Measurements from ENCODE around the gene ZNF493. TPM values are rescaled to one million over a fixed set of nuclear protein-coding genes. Genes with fewer than 3 reads are reported as not detected.

Gene ZNF493
- total RNA-seq, 1 donor from 2014 or later: 13.0 TPM

DNA sequence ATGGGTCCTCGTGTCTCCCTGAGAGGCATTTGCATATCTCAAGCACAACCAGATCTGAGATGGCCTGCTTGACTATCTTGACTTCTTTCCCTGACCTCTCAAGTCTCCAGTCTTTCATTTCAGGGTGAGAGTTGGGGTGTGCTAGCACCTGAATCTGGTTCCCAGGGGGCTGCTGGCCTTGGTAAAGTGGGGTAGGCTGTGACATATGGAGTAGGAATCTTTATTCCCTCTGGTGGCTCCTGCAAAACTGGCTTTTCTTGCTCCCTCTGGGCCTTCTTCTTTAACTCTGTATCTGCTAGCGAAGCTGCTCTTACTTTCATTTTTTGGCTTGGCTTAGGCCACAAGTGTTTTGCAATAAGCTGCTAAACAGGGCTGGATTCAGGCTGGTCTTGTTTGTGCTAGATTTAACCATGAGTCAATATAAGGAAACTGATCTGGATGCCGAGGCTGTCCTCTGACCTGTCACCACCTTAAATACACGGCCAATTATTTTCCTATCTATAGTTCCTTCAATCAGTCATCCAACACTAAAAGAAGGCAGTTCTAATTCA lies 42.3 kb downstream of the ZNF493 start:
- Histone ChIP-seq H3K4me1 (peaks cover 0 to 8% of the 10 kb centered on the region in 2 donors), H3K27me3 (no peaks in the 10 kb centered on the region), H3K4me3 (peak overlapping the region; percentile 34 to 47), H3K9me3 (peaks cover 0 to 2% of the 10 kb centered on the region in 2 donors), H3K36me3 (no peaks in the 10 kb centered on the region), H3K27ac (peak overlapping the region; percentile 37 to 58)
- intact Hi-C loops (cut with DNase I): loop anchor here (5.0 kb wide), 2 partner anchors 42 to 43 kb away; partner anchors contain the start of gene ZNF493
- no peak for DNase-seq (ENCODE audit: low spot score in 2 of 2)
- TF ChIP-seq, protein P1, sequence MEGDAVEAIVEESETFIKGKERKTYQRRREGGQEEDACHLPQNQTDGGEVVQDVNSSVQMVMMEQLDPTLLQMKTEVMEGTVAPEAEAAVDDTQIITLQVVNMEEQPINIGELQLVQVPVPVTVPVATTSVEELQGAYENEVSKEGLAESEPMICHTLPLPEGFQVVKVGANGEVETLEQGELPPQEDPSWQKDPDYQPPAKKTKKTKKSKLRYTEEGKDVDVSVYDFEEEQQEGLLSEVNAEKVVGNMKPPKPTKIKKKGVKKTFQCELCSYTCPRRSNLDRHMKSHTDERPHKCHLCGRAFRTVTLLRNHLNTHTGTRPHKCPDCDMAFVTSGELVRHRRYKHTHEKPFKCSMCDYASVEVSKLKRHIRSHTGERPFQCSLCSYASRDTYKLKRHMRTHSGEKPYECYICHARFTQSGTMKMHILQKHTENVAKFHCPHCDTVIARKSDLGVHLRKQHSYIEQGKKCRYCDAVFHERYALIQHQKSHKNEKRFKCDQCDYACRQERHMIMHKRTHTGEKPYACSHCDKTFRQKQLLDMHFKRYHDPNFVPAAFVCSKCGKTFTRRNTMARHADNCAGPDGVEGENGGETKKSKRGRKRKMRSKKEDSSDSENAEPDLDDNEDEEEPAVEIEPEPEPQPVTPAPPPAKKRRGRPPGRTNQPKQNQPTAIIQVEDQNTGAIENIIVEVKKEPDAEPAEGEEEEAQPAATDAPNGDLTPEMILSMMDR (IDR thresholded peaks at IDR 0.05): no peak

DNA sequence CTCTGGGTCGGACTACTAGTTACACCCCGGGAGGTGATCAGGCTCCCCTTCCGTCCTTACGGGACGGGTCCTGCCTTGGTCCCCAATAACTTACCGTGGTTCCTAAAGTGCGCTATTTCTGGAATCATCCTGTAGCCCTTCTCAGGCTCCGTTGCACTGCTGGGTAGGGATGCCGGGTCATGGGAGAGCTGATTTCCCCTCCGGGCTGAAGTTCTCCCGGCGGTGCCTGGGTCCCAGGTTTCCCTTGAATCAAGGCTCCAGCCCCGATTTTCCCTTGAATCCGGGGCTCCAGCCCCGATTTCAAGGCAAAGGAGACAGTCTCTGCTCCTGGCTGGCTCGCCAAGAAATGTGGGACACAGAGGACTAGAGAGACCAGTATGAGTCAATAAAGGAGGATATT lies 43.4 kb downstream of the ZNF493 start:
- intact Hi-C loops (cut with DNase I): no loop called here
- Histone ChIP-seq H3K9me3 (no peaks in the 10 kb centered on the region), H3K27me3 (no peaks in the 10 kb centered on the region), H3K27ac (peak overlapping the region; percentile 37 to 58), H3K4me3 (peak overlapping the region in 1 of 2 donors; percentile 47), H3K4me1 (peaks cover 0 to 6% of the 10 kb centered on the region in 2 donors), H3K36me3 (no peaks in the 10 kb centered on the region)
- DNase-seq (ENCODE audit: low spot score in 2 of 2): no peak
- TF ChIP-seq, protein P1 (IDR thresholded peaks at IDR 0.05): no peak

DNA sequence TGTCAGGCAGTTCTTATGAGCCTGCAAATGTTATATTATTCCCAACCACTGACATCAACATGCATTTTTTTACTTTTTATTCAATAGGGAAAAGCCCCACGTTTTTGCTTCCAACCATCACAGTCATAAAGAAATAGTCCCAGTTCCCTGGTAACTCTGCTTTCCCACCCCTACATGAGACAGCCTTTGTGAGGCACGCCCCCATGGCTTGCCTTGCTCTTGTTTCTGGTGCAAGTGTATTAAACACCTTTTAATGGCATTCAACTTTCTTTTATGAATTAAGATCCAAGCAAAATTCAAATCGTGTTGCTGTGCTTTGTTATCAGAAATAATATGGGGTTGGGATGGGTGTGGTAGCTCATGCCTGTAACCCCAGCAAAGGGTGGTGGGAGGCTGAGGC lies 54.3 kb downstream of the ZNF493 start:
- Histone ChIP-seq H3K4me3 (no peak overlapping the region), H3K27ac (no peak overlapping the region), H3K36me3 (no peaks in the 10 kb centered on the region), H3K4me1 (no peaks in the 10 kb centered on the region), H3K27me3 (no peaks in the 10 kb centered on the region), H3K9me3 (peaks cover 0 to 4% of the 10 kb centered on the region in 2 donors)
- intact Hi-C loops (cut with DNase I): no loop called here
- TF ChIP-seq, protein P1 (IDR thresholded peaks at IDR 0.05): no peak
- DNase-seq (ENCODE audit: low spot score in 2 of 2): no peak

DNA sequence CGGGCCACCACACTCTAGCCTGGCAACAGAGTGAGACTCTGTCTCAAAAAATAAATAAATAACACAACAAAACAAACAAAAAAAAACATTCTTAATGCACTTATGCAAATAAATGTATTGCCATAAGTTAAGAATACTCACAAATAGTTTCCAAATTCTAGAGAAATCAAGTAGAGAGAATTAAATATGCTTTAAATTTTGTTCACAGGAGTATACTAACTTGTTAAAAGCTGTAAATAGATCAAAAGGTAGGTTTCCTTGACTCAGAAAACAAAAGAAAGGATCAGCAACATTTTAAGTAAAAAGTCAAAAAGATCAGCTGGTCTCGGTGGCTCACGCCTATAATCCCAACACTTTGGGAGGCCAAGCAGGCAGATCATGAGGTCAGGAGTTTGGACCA lies 58.0 kb downstream of the ZNF493 start:
- H3K27me3 ChIP-seq: no peaks in the 10 kb centered on the region
- no peak overlapping the region for H3K4me3 ChIP-seq
- DNase-seq (ENCODE audit: low spot score in 2 of 2): no peak
- no peaks in the 10 kb centered on the region for H3K4me1 ChIP-seq
- H3K36me3 ChIP-seq: no peaks in the 10 kb centered on the region
- TF ChIP-seq, protein P1 (IDR thresholded peaks at IDR 0.05): no peak
- intact Hi-C loops (cut with DNase I): no loop called here
- H3K27ac ChIP-seq: no peak overlapping the region
- H3K9me3 ChIP-seq: peaks cover 4 to 10% of the 10 kb centered on the region in 2 donors

DNA sequence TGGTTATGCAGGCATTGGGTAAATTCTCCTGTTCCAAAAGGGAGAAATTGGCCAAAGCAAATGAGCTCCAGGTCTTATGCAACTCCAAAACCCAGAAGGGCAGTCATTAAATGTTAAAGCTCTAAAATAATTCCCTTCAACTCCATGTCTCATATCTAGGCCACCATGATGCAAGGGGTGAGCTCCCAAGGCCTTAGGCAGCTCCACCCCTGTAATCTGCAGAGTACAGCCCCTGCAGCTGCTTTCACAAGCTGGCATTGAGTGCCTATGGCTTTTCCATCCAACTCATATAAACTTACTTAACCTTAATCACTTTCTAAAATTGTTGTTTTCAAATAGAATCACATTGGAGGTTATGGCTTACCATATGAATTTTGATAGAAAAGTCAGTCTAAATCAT lies 63.8 kb downstream of the ZNF493 start:
- H3K9me3 ChIP-seq: peaks cover 4 to 10% of the 10 kb centered on the region in 2 donors
- intact Hi-C loops (cut with DNase I): no loop called here
- H3K4me1 ChIP-seq: no peaks in the 10 kb centered on the region
- no peak for DNase-seq (ENCODE audit: low spot score in 2 of 2)
- no peaks in the 10 kb centered on the region for H3K27me3 ChIP-seq
- TF ChIP-seq, protein P1 (IDR thresholded peaks at IDR 0.05): no peak
- H3K27ac ChIP-seq: no peak overlapping the region
- no peaks in the 10 kb centered on the region for H3K36me3 ChIP-seq
- no peak overlapping the region for H3K4me3 ChIP-seq

DNA sequence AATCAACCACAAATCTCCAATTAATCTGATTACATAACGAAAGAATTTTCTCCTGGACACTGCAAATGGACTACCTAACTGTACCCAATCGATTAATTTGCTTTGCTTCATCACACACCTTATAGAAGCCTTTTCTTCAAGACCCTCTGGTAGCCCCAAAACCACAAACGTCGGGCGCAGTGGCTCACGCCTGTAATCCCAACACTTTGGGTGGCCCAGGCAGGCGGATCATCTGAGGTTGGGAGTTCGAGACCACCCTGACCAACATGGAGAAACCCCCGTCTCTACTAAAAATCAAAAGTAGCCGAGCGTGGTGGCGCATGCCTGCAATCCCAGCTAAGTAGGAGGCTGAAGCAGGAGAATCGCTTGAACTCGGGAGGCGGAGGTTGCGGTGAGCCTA lies 65.6 kb downstream of the ZNF493 start:
- TF ChIP-seq, protein P1 (IDR thresholded peaks at IDR 0.05): no peak
- no peaks in the 10 kb centered on the region for H3K36me3 ChIP-seq

More for the DNA sequence above, 65.6 kb downstream of the ZNF493 start:
- no peak overlapping the region for H3K27ac ChIP-seq
- peaks cover 4 to 6% of the 10 kb centered on the region in 2 donors for H3K9me3 ChIP-seq
- H3K4me3 ChIP-seq: no peak overlapping the region
- no peaks in the 10 kb centered on the region for H3K4me1 ChIP-seq
- no peak for DNase-seq (ENCODE audit: low spot score in 2 of 2)
- no peaks in the 10 kb centered on the region for H3K27me3 ChIP-seq
- intact Hi-C loops (cut with DNase I): no loop called here
